Fibroblast of pulmonary artery (primary cell): Measurements from ENCODE around the gene GABPB2.
"Not testable (repeated sequence)": the region's sequence is repeated elsewhere in the genome, so short reads cannot be mapped to it uniquely, and the experiment has no call there.

Experiments used
- DNase-seq: peaks from one replicate; pipeline ENCODE4 v3.0.0-alpha.2; 2010; ENCODE audit warnings: low read depth
- H3K4me3 ChIP-seq: replicated peaks from 2 replicates; pipeline ENCODE4 v1.5.1; 2011; ENCODE audit warnings: low read depth, mild to moderate bottlenecking, control low read depth, low read length, moderate library complexity
- TF ChIP-seq, protein P1 (sequence below): IDR thresholded peaks from 2 replicates; pipeline ENCODE4 v1.5.1; 2011; ENCODE audit warnings: mild to moderate bottlenecking, control low read depth, low read length, inconsistent platforms; ENCODE audit errors: missing control alignments

The GABPB2 gene

DNA sequence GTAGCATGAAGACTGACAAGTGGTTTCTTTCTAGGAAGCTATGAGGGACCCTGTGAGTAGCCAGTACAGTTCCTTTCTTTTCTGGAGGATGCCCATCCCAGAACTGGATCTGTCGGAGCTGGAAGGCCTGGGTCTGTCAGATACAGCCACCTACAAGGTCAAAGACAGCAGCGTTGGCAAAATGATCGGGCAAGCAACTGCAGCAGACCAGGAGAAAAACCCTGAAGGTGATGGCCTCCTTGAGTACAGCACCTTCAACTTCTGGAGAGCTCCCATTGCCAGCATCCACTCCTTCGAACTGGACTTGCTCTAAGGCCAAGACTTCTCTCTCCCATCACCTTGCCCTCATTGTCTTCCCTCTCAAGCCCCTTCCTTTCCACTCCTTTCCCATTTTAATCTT is 3.4 kb upstream of the GABPB2 start:
- TF ChIP-seq, protein P1, sequence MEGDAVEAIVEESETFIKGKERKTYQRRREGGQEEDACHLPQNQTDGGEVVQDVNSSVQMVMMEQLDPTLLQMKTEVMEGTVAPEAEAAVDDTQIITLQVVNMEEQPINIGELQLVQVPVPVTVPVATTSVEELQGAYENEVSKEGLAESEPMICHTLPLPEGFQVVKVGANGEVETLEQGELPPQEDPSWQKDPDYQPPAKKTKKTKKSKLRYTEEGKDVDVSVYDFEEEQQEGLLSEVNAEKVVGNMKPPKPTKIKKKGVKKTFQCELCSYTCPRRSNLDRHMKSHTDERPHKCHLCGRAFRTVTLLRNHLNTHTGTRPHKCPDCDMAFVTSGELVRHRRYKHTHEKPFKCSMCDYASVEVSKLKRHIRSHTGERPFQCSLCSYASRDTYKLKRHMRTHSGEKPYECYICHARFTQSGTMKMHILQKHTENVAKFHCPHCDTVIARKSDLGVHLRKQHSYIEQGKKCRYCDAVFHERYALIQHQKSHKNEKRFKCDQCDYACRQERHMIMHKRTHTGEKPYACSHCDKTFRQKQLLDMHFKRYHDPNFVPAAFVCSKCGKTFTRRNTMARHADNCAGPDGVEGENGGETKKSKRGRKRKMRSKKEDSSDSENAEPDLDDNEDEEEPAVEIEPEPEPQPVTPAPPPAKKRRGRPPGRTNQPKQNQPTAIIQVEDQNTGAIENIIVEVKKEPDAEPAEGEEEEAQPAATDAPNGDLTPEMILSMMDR, result no peak
- DNase-seq, result no peak
- H3K4me3 ChIP-seq, result no peak overlapping the region

DNA sequence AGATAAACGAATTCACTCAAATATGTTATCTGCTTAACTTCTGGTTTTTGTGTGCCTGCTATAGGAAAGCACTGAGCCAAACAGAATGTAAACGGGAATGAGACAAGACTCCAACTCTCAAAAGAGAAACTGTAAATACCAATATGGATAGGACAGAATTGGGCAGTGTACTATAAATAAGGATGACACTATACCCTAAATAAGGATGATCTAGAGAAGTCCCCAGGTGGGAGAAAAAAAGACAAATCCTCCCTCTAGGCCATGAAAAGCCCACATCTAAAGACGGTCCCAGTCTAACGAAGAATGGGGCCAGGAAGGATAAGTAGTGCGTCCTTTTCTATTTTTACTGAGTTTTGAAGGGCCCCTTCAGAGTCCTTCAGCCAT is 1.5 kb upstream of the GABPB2 start:
- DNase-seq, result no peak
- TF ChIP-seq, protein P1, result no peak
- H3K4me3 ChIP-seq, result no peak overlapping the region

DNA sequence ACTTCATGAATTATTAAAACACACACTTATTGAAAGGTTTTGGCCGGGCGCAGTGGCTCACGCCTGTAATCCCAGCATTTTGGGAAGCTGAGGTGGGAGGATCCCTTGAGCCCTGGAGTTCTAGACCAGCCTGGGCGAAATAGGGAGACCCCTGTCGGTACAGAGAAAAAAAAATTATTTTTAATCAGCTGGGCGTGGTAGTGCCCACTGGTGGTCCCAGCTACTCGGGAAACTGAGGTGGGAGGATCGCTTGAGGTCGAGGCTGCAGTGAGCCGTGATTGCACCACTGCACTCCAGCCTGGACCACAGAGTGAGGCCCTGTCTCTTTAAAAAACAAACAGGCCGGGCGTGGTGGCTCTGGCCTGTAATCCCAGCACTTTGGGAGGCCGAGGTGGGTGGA is 1.7 kb downstream of the GABPB2 start:
- H3K4me3 ChIP-seq, result no peak overlapping the region
- TF ChIP-seq, protein P1, result no peak
- no peak for DNase-seq

DNA sequence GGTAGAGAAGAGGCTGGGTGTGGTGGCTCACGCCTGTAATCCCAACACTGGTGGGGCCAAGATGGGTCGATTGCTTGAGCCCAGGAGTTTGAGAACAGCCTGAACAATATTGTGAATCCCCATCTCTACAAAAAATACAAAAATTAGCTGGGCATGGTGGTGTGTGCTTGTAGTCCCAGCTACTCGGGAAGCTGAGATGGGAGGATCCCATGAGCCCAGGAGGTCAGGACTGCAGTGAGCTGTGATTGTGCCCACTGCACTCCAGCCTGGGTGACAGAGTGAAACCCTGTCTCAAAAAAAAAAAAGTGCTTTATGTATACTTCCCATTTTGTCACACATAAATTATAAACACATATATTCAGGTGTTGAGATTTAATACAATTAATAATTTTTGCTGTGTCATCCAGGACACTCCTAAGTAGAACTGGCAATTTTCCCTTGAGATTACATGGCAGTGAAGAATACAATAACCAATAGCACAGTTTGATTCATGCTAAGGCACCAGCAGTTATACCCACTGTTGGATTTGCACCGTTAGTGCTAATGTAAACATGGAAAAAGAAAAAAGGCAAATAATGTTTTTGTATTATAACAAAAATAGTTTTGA is 15.5 kb downstream of the GABPB2 start:
- TF ChIP-seq, protein P1, result no peak
- DNase-seq, result no peak
- no peak overlapping the region for H3K4me3 ChIP-seq

DNA sequence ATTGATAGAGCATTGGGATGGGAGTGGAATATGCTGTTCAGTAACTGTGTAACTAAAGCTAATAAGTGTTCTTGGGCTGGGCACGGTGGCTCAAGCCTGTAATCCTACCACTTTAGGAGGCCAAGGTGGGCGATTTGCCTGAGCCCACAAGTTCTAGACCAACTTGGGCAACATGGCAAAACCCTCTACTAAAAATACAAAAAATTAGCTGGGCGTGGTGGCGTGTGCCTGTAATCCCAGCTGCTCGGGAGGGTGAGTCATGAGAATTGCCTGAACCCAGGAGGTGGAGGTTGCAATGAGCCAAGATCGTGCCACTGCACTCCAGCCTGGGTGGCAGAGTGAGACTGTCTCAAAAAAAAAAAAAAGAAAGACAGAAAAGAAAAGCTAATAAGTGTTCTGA is 26.9 kb downstream of the GABPB2 start:
- H3K4me3 ChIP-seq, DNase-seq: not testable (repeated sequence)

DNA sequence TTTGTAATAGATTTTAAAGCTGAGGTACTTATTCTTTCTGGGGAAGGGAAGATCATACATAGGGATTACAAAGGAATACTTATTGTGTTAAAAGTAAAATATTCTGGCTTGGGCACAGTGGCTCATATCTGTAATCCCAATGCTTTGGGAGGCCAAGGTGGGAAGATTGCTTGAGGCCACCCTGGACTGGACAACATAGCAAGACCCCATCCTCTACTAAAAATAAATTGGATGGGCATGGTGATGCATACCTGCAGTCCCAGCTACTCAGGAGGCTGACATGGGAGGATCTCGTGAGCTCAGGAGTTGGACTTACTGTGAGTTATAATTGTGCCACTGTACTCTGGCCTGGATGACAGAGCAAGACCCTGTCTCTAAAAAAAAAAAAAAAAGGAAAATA is 27.6 kb downstream of the GABPB2 start:
- H3K4me3 ChIP-seq, result no peak overlapping the region
- TF ChIP-seq, protein P1, result no peak
- no peak for DNase-seq

DNA sequence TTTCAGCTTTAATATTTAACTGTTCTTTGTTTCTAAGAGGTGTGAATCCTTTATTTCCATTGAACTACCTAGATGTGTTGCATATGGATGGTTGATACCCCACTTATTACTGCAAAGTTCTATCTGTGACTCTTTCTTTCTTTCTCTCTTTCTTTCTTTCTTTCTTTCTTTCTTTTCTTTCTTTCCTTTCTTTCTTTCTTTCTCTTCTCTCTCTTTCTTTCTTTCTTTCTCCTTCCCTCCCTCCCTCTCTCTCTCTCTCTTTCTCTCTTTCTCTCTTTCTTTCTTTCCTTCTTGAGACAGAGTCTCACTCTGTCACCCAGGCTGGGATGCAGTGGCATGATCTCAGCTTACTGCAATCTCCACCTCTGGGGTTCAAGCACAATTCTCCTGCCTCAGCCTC is 34.1 kb downstream of the GABPB2 start:
- TF ChIP-seq, protein P1, result no peak
- DNase-seq, result no peak
- no peak overlapping the region for H3K4me3 ChIP-seq
